ENCODE measurements around the gene TSPAN4. TPM values are rescaled to one million over a fixed set of nuclear protein-coding genes. Genes with fewer than 3 reads are reported as not detected.
A peak's percentile ranks its signal among the peaks of the same experiment; 100 is the strongest.

TSPAN4 gene
- total and polyA plus RNA-seq, 9 of the 15 experiments (the other 6 are each of a cell fraction or from before 2014, with no cell fraction given) = 0.07 to 31.0 (median 15.7) TPM

DNA sequence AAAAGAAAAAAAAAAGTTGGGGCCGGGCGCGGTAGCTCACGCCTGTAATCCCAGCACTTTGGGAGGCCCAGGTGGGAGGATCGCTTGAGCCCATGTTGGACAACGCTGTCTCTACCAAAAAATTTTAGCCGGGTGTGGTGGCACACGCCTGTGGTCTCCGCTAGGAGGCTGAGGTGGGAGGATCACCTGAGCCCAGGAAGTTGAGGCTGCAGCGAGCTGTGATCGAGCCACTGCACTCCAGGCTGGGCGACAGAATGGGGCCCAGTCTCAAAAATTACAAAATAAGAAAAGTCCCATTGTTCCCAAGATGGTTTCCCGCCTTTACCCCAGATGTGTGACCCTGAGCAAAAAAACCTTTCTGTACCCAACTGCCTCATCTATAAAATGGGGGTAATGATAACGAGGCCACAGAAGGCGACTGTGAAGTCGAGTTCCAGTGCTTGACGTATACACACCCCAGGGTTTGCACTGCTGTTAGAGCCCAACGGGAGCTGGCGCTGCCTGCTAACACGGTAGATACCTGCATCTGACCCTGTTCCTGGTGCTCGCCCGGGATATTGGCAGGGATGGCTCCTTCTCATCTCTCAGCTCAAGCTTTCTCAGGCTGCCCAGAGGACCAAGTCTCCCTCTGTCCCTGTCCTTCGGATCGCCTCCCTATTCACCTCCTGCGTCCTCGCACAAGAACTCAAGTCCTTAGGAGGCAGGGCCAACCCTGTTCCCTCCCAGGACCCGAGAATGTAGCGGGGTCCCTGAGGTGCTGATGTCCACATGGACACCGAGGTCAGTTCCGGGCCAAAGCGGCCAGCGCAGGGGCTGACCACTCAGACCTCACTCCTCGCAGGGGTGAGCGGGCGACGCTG is 34.0 kb upstream of the TSPAN4 start (continued):
- TF ChIP-seq, protein P1, sequence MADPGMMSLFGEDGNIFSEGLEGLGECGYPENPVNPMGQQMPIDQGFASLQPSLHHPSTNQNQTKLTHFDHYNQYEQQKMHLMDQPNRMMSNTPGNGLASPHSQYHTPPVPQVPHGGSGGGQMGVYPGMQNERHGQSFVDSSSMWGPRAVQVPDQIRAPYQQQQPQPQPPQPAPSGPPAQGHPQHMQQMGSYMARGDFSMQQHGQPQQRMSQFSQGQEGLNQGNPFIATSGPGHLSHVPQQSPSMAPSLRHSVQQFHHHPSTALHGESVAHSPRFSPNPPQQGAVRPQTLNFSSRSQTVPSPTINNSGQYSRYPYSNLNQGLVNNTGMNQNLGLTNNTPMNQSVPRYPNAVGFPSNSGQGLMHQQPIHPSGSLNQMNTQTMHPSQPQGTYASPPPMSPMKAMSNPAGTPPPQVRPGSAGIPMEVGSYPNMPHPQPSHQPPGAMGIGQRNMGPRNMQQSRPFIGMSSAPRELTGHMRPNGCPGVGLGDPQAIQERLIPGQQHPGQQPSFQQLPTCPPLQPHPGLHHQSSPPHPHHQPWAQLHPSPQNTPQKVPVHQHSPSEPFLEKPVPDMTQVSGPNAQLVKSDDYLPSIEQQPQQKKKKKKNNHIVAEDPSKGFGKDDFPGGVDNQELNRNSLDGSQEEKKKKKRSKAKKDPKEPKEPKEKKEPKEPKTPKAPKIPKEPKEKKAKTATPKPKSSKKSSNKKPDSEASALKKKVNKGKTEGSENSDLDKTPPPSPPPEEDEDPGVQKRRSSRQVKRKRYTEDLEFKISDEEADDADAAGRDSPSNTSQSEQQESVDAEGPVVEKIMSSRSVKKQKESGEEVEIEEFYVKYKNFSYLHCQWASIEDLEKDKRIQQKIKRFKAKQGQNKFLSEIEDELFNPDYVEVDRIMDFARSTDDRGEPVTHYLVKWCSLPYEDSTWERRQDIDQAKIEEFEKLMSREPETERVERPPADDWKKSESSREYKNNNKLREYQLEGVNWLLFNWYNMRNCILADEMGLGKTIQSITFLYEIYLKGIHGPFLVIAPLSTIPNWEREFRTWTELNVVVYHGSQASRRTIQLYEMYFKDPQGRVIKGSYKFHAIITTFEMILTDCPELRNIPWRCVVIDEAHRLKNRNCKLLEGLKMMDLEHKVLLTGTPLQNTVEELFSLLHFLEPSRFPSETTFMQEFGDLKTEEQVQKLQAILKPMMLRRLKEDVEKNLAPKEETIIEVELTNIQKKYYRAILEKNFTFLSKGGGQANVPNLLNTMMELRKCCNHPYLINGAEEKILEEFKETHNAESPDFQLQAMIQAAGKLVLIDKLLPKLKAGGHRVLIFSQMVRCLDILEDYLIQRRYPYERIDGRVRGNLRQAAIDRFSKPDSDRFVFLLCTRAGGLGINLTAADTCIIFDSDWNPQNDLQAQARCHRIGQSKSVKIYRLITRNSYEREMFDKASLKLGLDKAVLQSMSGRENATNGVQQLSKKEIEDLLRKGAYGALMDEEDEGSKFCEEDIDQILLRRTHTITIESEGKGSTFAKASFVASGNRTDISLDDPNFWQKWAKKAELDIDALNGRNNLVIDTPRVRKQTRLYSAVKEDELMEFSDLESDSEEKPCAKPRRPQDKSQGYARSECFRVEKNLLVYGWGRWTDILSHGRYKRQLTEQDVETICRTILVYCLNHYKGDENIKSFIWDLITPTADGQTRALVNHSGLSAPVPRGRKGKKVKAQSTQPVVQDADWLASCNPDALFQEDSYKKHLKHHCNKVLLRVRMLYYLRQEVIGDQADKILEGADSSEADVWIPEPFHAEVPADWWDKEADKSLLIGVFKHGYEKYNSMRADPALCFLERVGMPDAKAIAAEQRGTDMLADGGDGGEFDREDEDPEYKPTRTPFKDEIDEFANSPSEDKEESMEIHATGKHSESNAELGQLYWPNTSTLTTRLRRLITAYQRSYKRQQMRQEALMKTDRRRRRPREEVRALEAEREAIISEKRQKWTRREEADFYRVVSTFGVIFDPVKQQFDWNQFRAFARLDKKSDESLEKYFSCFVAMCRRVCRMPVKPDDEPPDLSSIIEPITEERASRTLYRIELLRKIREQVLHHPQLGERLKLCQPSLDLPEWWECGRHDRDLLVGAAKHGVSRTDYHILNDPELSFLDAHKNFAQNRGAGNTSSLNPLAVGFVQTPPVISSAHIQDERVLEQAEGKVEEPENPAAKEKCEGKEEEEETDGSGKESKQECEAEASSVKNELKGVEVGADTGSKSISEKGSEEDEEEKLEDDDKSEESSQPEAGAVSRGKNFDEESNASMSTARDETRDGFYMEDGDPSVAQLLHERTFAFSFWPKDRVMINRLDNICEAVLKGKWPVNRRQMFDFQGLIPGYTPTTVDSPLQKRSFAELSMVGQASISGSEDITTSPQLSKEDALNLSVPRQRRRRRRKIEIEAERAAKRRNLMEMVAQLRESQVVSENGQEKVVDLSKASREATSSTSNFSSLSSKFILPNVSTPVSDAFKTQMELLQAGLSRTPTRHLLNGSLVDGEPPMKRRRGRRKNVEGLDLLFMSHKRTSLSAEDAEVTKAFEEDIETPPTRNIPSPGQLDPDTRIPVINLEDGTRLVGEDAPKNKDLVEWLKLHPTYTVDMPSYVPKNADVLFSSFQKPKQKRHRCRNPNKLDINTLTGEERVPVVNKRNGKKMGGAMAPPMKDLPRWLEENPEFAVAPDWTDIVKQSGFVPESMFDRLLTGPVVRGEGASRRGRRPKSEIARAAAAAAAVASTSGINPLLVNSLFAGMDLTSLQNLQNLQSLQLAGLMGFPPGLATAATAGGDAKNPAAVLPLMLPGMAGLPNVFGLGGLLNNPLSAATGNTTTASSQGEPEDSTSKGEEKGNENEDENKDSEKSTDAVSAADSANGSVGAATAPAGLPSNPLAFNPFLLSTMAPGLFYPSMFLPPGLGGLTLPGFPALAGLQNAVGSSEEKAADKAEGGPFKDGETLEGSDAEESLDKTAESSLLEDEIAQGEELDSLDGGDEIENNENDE (IDR thresholded peaks at IDR 0.05; ENCODE audit: low read depth, low read length) = no peak
- peak; percentile 52; the same call in 1 of the 2 replicates for TF ChIP-seq ZBTB7A (IDR thresholded peaks at IDR 0.05; ENCODE audit: borderline replicate concordance, control insufficient read depth, low read depth, low read length)
- no peak for TF ChIP-seq NR3C1 (CRISPR knock-in tag; IDR thresholded peaks at IDR 0.05)
- no peak for TF ChIP-seq HOXB6 (CRISPR knock-in tag; IDR thresholded peaks at IDR 0.05; ENCODE audit: borderline replicate concordance)
- TF ChIP-seq, protein P2, sequence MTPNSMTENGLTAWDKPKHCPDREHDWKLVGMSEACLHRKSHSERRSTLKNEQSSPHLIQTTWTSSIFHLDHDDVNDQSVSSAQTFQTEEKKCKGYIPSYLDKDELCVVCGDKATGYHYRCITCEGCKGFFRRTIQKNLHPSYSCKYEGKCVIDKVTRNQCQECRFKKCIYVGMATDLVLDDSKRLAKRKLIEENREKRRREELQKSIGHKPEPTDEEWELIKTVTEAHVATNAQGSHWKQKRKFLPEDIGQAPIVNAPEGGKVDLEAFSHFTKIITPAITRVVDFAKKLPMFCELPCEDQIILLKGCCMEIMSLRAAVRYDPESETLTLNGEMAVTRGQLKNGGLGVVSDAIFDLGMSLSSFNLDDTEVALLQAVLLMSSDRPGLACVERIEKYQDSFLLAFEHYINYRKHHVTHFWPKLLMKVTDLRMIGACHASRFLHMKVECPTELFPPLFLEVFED (CRISPR knock-in tag; conservative IDR thresholded peaks at IDR 0.05) = no peak
- TF ChIP-seq RBM25 (IDR thresholded peaks at IDR 0.05; ENCODE audit: low read depth, low read length, severe bottlenecking) = peak; percentile 62
- TF ChIP-seq TOE1 (IDR thresholded peaks at IDR 0.05; ENCODE audit: borderline replicate concordance) = no peak
- no peak for TF ChIP-seq TOE1 (CRISPR knock-in tag; IDR thresholded peaks at IDR 0.05; ENCODE audit: borderline replicate concordance, low read depth)
- TF ChIP-seq ZFX (CRISPR knock-in tag; IDR thresholded peaks at IDR 0.05) = no peak
- no peak for TF ChIP-seq ZNF589 (CRISPR knock-in tag; IDR thresholded peaks at IDR 0.05; ENCODE audit: low read depth)
- no peak for TF ChIP-seq RBM17 (IDR thresholded peaks at IDR 0.05; ENCODE audit: borderline replicate concordance, low read depth, low read length)
- no peak for TF ChIP-seq BRD4 (IDR thresholded peaks at IDR 0.05)
- peak; percentile 25; the same call in 1 of the 2 replicates for TF ChIP-seq KLF13 (tag; IDR thresholded peaks at IDR 0.05; ENCODE audit: borderline replicate concordance, low read depth)

All from K562 (cell line).